ENCODE results near the gene ACIN1. TPM values are rescaled to one million over a fixed set of nuclear protein-coding genes. Genes with fewer than 3 reads are reported as not detected.

ACIN1 gene
- total RNA-seq, 1 experiment from 2014 or later, result 333 TPM

GRCh38 chr14:23117371-23118020 is 22.6 kb upstream of the ACIN1 start:
- Histone ChIP-seq H3K79me1 (ENCODE audit: insufficient read depth, low read depth, low read length, poor library complexity, severe bottlenecking) (no peaks in the 10 kb centered on the region), H3K4me2 (ENCODE audit: insufficient read depth, insufficient read length, low read length) (no peak overlapping the region), H3K4me1 (ENCODE audit: insufficient read depth, low read length) (peaks cover 13% of the 10 kb centered on the region), H3K9ac (ENCODE audit: extremely low read depth, insufficient read length, low read length) (no peak overlapping the region), H3K14ac (ENCODE audit: insufficient read depth, low read length) (no peak overlapping the region), H3K9me3 (ENCODE audit: control insufficient read depth, low read depth, low read length) (no peaks in the 10 kb centered on the region), H3K23ac (ENCODE audit: insufficient read length, low read depth, low read length) (no peak overlapping the region), H4K5ac (ENCODE audit: insufficient read length, low read depth, low read length) (no peak overlapping the region), H3K56ac (ENCODE audit: insufficient read length, low read depth, low read length) (no peak overlapping the region), H2BK12ac (ENCODE audit: insufficient read length, low read depth, low read length) (no peak overlapping the region), H3K18ac (ENCODE audit: insufficient read length, low read depth, low read length) (no peak overlapping the region), H4K20me1 (ENCODE audit: control insufficient read depth, insufficient read depth, insufficient read length) (no peaks in the 10 kb centered on the region), H2BK20ac (ENCODE audit: low read depth, low read length, poor library complexity, severe bottlenecking) (no peak overlapping the region), H2BK15ac (ENCODE audit: low read depth, low read length) (no peak overlapping the region), H4K8ac (replicated peaks; ENCODE audit: insufficient read length, low read depth, low read length) (no peak overlapping the region), H3K79me2 (ENCODE audit: insufficient read depth, low read length) (no peaks in the 10 kb centered on the region), H3K23me2 (ENCODE audit: insufficient read length, low read depth, low read length, poor library complexity, severe bottlenecking) (no peaks in the 10 kb centered on the region), H2AFZ (ENCODE audit: low read length) (no peak overlapping the region), H2AK5ac (ENCODE audit: insufficient read length, low read length) (no peak overlapping the region), H4K91ac (ENCODE audit: insufficient read length, low read depth, low read length) (no peak overlapping the region), H2BK5ac (ENCODE audit: insufficient read length, low read length) (no peak overlapping the region), H2BK120ac (ENCODE audit: low read depth, low read length, poor library complexity, severe bottlenecking) (no peak overlapping the region), H3K4ac (ENCODE audit: low read depth, low read length) (no peak overlapping the region), H3K27me3 (ENCODE audit: insufficient read depth, low read length) (no peaks in the 10 kb centered on the region), H3T11ph (ENCODE audit: low read length) (no peak overlapping the region), H3K27ac (ENCODE audit: insufficient read length, low read depth, low read length) (no peak overlapping the region)
- Mint-ChIP-seq H3K27me3 (ENCODE audit: low read depth) (peaks cover 28% of the 10 kb centered on the region), H3K27ac (no peak overlapping the region), H3K4me3 (no peak overlapping the region), H3K36me3 (ENCODE audit: insufficient read depth in 1 of 3, low read depth in 3 of 3) (no peaks in the 10 kb centered on the region; a peak in 1 of 7 replicates), H3K4me1 (peaks cover 52 to 58% of the 10 kb centered on the region in 2 experiments), H3K9me3 (no peaks in the 10 kb centered on the region)
- no CpG with 5 or more reads among the region's 32 CpGs for WGBS (ENCODE audit: extremely low coverage, insufficient read length, low lambda C conversion rate)
- no peak for DNase-seq
- TF ChIP-seq CTCF (conservative IDR thresholded peaks at IDR 0.05), result no peak
